ENCODE measurements around the gene DPYSL4.
"Not testable (repeated sequence)": the region's sequence is repeated elsewhere in the genome, so short reads cannot be mapped to it uniquely, and the experiment has no call there.

Gene DPYSL4

GRCh38 chr10:132213917-132214316, 27.2 kb downstream of the DPYSL4 start:
- Histone ChIP-seq H3K9ac (ENCODE audit: low read depth, low read length) (no peak overlapping the region), H3K4me1 (ENCODE audit: control insufficient read depth, insufficient read depth, low read length) (no peaks in the 10 kb centered on the region), H3K4me3 (ENCODE audit: low read depth, low read length) (no peak overlapping the region), H3K36me3 (ENCODE audit: control insufficient read depth, insufficient read depth, low read length) (no peaks in the 10 kb centered on the region), H3K9me3 (ENCODE audit: control insufficient read depth, insufficient read depth, low read length) (no peaks in the 10 kb centered on the region), H3K27me3 (ENCODE audit: control insufficient read depth, insufficient read depth, low read length) (no peaks in the 10 kb centered on the region)

GRCh38 chr10:132216441-132216840, 29.7 kb downstream of the DPYSL4 start:
- not testable (repeated sequence) for H3K4me1 ChIP-seq (ENCODE audit: control insufficient read depth, insufficient read depth, low read length); H3K9me3 ChIP-seq (ENCODE audit: control insufficient read depth, insufficient read depth, low read length); H3K36me3 ChIP-seq (ENCODE audit: control insufficient read depth, insufficient read depth, low read length); H3K9ac ChIP-seq (ENCODE audit: low read depth, low read length); H3K4me3 ChIP-seq (ENCODE audit: low read depth, low read length); H3K27me3 ChIP-seq (ENCODE audit: control insufficient read depth, insufficient read depth, low read length)

GRCh38 chr10:132219486-132219885, 32.7 kb downstream of the DPYSL4 start:
- Histone ChIP-seq H3K27me3 (ENCODE audit: control insufficient read depth, insufficient read depth, low read length) (no peaks in the 10 kb centered on the region), H3K9ac (ENCODE audit: low read depth, low read length) (no peak overlapping the region), H3K4me1 (ENCODE audit: control insufficient read depth, insufficient read depth, low read length) (no peaks in the 10 kb centered on the region), H3K36me3 (ENCODE audit: control insufficient read depth, insufficient read depth, low read length) (peaks cover 2% of the 10 kb centered on the region), H3K4me3 (ENCODE audit: low read depth, low read length) (no peak overlapping the region), H3K9me3 (ENCODE audit: control insufficient read depth, insufficient read depth, low read length) (no peaks in the 10 kb centered on the region)

GRCh38 chr10:132220061-132220460, 33.3 kb downstream of the DPYSL4 start:
- H3K27me3 ChIP-seq (ENCODE audit: control insufficient read depth, insufficient read depth, low read length), result no peaks in the 10 kb centered on the region
- H3K36me3 ChIP-seq (ENCODE audit: control insufficient read depth, insufficient read depth, low read length), result peaks cover 2% of the 10 kb centered on the region
- no peak overlapping the region for H3K4me3 ChIP-seq (ENCODE audit: low read depth, low read length)

GRCh38 chr10:132220996-132221395, 34.2 kb downstream of the DPYSL4 start:
- not testable (repeated sequence) for H3K36me3 ChIP-seq (ENCODE audit: control insufficient read depth, insufficient read depth, low read length); H3K4me1 ChIP-seq (ENCODE audit: control insufficient read depth, insufficient read depth, low read length); H3K4me3 ChIP-seq (ENCODE audit: low read depth, low read length); H3K9me3 ChIP-seq (ENCODE audit: control insufficient read depth, insufficient read depth, low read length); H3K27me3 ChIP-seq (ENCODE audit: control insufficient read depth, insufficient read depth, low read length); H3K9ac ChIP-seq (ENCODE audit: low read depth, low read length)

More at GRCh38 chr10:132220061-132220460, 33.3 kb downstream of the DPYSL4 start:
- H3K9me3 ChIP-seq (ENCODE audit: control insufficient read depth, insufficient read depth, low read length), result no peaks in the 10 kb centered on the region
- H3K4me1 ChIP-seq (ENCODE audit: control insufficient read depth, insufficient read depth, low read length), result no peaks in the 10 kb centered on the region
- H3K9ac ChIP-seq (ENCODE audit: low read depth, low read length), result no peak overlapping the region

GRCh38 chr10:132222726-132223125, 36.0 kb downstream of the DPYSL4 start:
- peaks cover 4% of the 10 kb centered on the region for H3K36me3 ChIP-seq (ENCODE audit: control insufficient read depth, insufficient read depth, low read length)
- no peak overlapping the region for H3K4me3 ChIP-seq (ENCODE audit: low read depth, low read length)
- no peaks in the 10 kb centered on the region for H3K9me3 ChIP-seq (ENCODE audit: control insufficient read depth, insufficient read depth, low read length)
- H3K9ac ChIP-seq (ENCODE audit: low read depth, low read length), result no peak overlapping the region
- H3K27me3 ChIP-seq (ENCODE audit: control insufficient read depth, insufficient read depth, low read length), result no peaks in the 10 kb centered on the region
- H3K4me1 ChIP-seq (ENCODE audit: control insufficient read depth, insufficient read depth, low read length), result no peaks in the 10 kb centered on the region

- Histone ChIP-seq H3K4me3 (ENCODE audit: low read depth, low read length) (no peak overlapping the region), H3K9me3 (ENCODE audit: control insufficient read depth, insufficient read depth, low read length) (no peaks in the 10 kb centered on the region), H3K27me3 (ENCODE audit: control insufficient read depth, insufficient read depth, low read length) (no peaks in the 10 kb centered on the region), H3K4me1 (ENCODE audit: control insufficient read depth, insufficient read depth, low read length) (no peaks in the 10 kb centered on the region), H3K36me3 (ENCODE audit: control insufficient read depth, insufficient read depth, low read length) (peaks cover 4% of the 10 kb centered on the region), H3K9ac (ENCODE audit: low read depth, low read length) (no peak overlapping the region)
Measured at GRCh38 chr10:132223156-132223590, 36.4 kb downstream of the DPYSL4 start.

GRCh38 chr10:132223611-132224342, 37.0 kb downstream of the DPYSL4 start:
- Histone ChIP-seq H3K36me3 (ENCODE audit: control insufficient read depth, insufficient read depth, low read length) (peaks cover 4% of the 10 kb centered on the region), H3K27me3 (ENCODE audit: control insufficient read depth, insufficient read depth, low read length) (no peaks in the 10 kb centered on the region), H3K4me1 (ENCODE audit: control insufficient read depth, insufficient read depth, low read length) (no peaks in the 10 kb centered on the region), H3K9ac (ENCODE audit: low read depth, low read length) (no peak overlapping the region), H3K9me3 (ENCODE audit: control insufficient read depth, insufficient read depth, low read length) (no peaks in the 10 kb centered on the region), H3K4me3 (ENCODE audit: low read depth, low read length) (no peak overlapping the region)

- no peak overlapping the region for H3K9ac ChIP-seq (ENCODE audit: low read depth, low read length)
- no peaks in the 10 kb centered on the region for H3K9me3 ChIP-seq (ENCODE audit: control insufficient read depth, insufficient read depth, low read length)
- no peaks in the 10 kb centered on the region for H3K4me1 ChIP-seq (ENCODE audit: control insufficient read depth, insufficient read depth, low read length)
- no peak overlapping the region for H3K4me3 ChIP-seq (ENCODE audit: low read depth, low read length)
- H3K36me3 ChIP-seq (ENCODE audit: control insufficient read depth, insufficient read depth, low read length), result peaks cover 4% of the 10 kb centered on the region
- H3K27me3 ChIP-seq (ENCODE audit: control insufficient read depth, insufficient read depth, low read length), result no peaks in the 10 kb centered on the region
Measured at GRCh38 chr10:132224343-132225072, 37.8 kb downstream of the DPYSL4 start.

GRCh38 chr10:132225073-132225848, 38.5 kb downstream of the DPYSL4 start:
- Histone ChIP-seq H3K4me3 (ENCODE audit: low read depth, low read length) (no peak overlapping the region), H3K9me3 (ENCODE audit: control insufficient read depth, insufficient read depth, low read length) (no peaks in the 10 kb centered on the region), H3K36me3 (ENCODE audit: control insufficient read depth, insufficient read depth, low read length) (peaks cover 4% of the 10 kb centered on the region), H3K4me1 (ENCODE audit: control insufficient read depth, insufficient read depth, low read length) (no peaks in the 10 kb centered on the region), H3K9ac (ENCODE audit: low read depth, low read length) (no peak overlapping the region), H3K27me3 (ENCODE audit: control insufficient read depth, insufficient read depth, low read length) (no peaks in the 10 kb centered on the region)

- no peaks in the 10 kb centered on the region for H3K9me3 ChIP-seq (ENCODE audit: control insufficient read depth, insufficient read depth, low read length)
- H3K36me3 ChIP-seq (ENCODE audit: control insufficient read depth, insufficient read depth, low read length), result peaks cover 4% of the 10 kb centered on the region
- H3K9ac ChIP-seq (ENCODE audit: low read depth, low read length), result no peak overlapping the region
- no peaks in the 10 kb centered on the region for H3K4me1 ChIP-seq (ENCODE audit: control insufficient read depth, insufficient read depth, low read length)
- H3K27me3 ChIP-seq (ENCODE audit: control insufficient read depth, insufficient read depth, low read length), result no peaks in the 10 kb centered on the region
- no peak overlapping the region for H3K4me3 ChIP-seq (ENCODE audit: low read depth, low read length)
Measured at GRCh38 chr10:132225849-132226205, 39.1 kb downstream of the DPYSL4 start.
